ENCODE data around the gene HUWE1.
"Not testable (repeated sequence)": the region's sequence is repeated elsewhere in the genome, so short reads cannot be mapped to it uniquely, and the experiment has no call there.

HUWE1 gene

GRCh38 chrX:53547668-53548067 is 138.9 kb downstream of the HUWE1 start:
- WGBS, 2 donors (ENCODE audit: extremely low coverage in 2 of 2, insufficient read length in 2 of 2, insufficient replicate concordance in 1 of 2) = no CpG with 5 or more reads among the region's 12 CpGs

DNA sequence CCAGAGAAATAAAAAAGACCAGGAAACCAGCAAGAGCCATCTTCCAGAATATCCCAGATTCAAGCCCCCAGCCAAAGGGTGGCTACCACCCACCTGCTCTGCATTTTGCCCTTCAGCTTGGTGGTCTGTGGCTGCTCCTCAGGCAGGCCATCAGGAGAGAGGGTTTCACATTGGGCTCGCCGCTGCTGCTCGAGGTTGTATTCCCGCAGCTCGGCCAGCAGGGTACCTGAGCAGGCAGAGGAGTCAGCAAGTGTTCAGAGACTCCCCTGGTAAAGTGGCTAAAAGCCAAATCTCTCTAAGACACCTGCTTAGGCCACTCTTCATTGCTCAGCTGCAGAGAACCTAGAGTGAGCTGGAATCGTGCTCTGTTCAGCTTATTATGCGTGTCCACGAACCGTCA is 141.6 kb downstream of the HUWE1 start:
- no peak overlapping the region for H3K14ac ChIP-seq (ENCODE audit: low read length)
- no CpG with 5 or more reads among the region's 9 CpGs for WGBS, 2 donors (ENCODE audit: extremely low coverage in 2 of 2, insufficient read length in 2 of 2, insufficient replicate concordance in 1 of 2)
- no peak overlapping the region for H3K4me2 ChIP-seq (ENCODE audit: insufficient read depth, low read length, poor library complexity, severe bottlenecking)
- H2AK5ac ChIP-seq (ENCODE audit: low read depth, low read length) = no peak overlapping the region
- H4K91ac ChIP-seq (ENCODE audit: low read depth, low read length, poor library complexity) = no peak overlapping the region
- H2BK15ac ChIP-seq (ENCODE audit: low read length) = no peak overlapping the region
- H3K4me1 ChIP-seq (ENCODE audit: control insufficient read depth in 2 of 2, insufficient read depth in 1 of 2, low read depth in 1 of 2, low read length in 2 of 2) = no peaks in the 10 kb centered on the region
- peaks cover 0 to 4% (median 0%) of the 10 kb centered on the region in 3 experiments for H3K27me3 ChIP-seq (ENCODE audit: control insufficient read depth in 3 of 3, insufficient read depth in 3 of 3, low read depth in 1 of 3, low read length in 3 of 3)
- H2BK5ac ChIP-seq (ENCODE audit: low read length) = no peak overlapping the region
- no peaks in the 10 kb centered on the region for H3K9me3 ChIP-seq (replicated peaks in 1 of 2; ENCODE audit: control insufficient read depth in 2 of 2, insufficient read depth in 1 of 2, low read depth in 1 of 2, low read length in 2 of 2)
- H3K18ac ChIP-seq (ENCODE audit: low read length) = no peak overlapping the region
- no peaks in the 10 kb centered on the region for H3K79me1 ChIP-seq (ENCODE audit: low read depth, low read length)
- H3K4me3 ChIP-seq (ENCODE audit: low read length in 2 of 2) = no peak overlapping the region
- no peak overlapping the region for H2BK120ac ChIP-seq (ENCODE audit: low read depth, low read length)
- H2AFZ ChIP-seq (ENCODE audit: low read length) = no peak overlapping the region
- H3K23ac ChIP-seq (ENCODE audit: low read depth, low read length, poor library complexity) = no peak overlapping the region
- no peak overlapping the region for H3K4ac ChIP-seq (ENCODE audit: low read length)
- H3K27ac ChIP-seq (replicated peaks; ENCODE audit: low read length) = no peak overlapping the region
- DNase-seq (ENCODE audit: low spot score) = no peak
- no peak overlapping the region for H4K8ac ChIP-seq (ENCODE audit: low read depth, low read length)
- peaks cover 45 to 97% of the 10 kb centered on the region in 2 donors for H3K36me3 ChIP-seq (replicated peaks in 1 of 2; ENCODE audit: control insufficient read depth in 2 of 2, insufficient read depth in 2 of 2, low read length in 2 of 2)
- no peak overlapping the region for H3K9ac ChIP-seq (ENCODE audit: low read depth, low read length, poor library complexity)
- H2BK12ac ChIP-seq (ENCODE audit: low read length) = no peak overlapping the region

More at GRCh38 chrX:53547668-53548067, 138.9 kb downstream of the HUWE1 start:
- Histone ChIP-seq H3K18ac (ENCODE audit: low read length) (no peak overlapping the region), H3K4me2 (ENCODE audit: insufficient read depth, low read length, poor library complexity, severe bottlenecking) (no peak overlapping the region), H3K79me1 (ENCODE audit: low read depth, low read length) (no peaks in the 10 kb centered on the region), H4K8ac (ENCODE audit: low read depth, low read length) (no peak overlapping the region), H3K27me3 (ENCODE audit: control insufficient read depth in 3 of 3, insufficient read depth in 3 of 3, low read depth in 1 of 3, low read length in 3 of 3) (peaks cover 0 to 4% (median 0%) of the 10 kb centered on the region in 3 experiments), H3K23ac (ENCODE audit: low read depth, low read length, poor library complexity) (no peak overlapping the region), H3K9ac (ENCODE audit: low read depth, low read length, poor library complexity) (no peak overlapping the region), H3K27ac (replicated peaks; ENCODE audit: low read length) (no peak overlapping the region), H2BK15ac (ENCODE audit: low read length) (no peak overlapping the region), H3K4me3 (ENCODE audit: low read length in 2 of 2) (no peak overlapping the region), H3K4ac (ENCODE audit: low read length) (no peak overlapping the region), H3K14ac (ENCODE audit: low read length) (no peak overlapping the region), H3K9me3 (replicated peaks in 1 of 2; ENCODE audit: control insufficient read depth in 2 of 2, insufficient read depth in 1 of 2, low read depth in 1 of 2, low read length in 2 of 2) (no peaks in the 10 kb centered on the region), H2AK5ac (ENCODE audit: low read depth, low read length) (no peak overlapping the region), H2AFZ (ENCODE audit: low read length) (no peak overlapping the region), H2BK5ac (ENCODE audit: low read length) (no peak overlapping the region), H2BK120ac (ENCODE audit: low read depth, low read length) (no peak overlapping the region), H3K4me1 (ENCODE audit: control insufficient read depth in 2 of 2, insufficient read depth in 1 of 2, low read depth in 1 of 2, low read length in 2 of 2) (no peaks in the 10 kb centered on the region), H3K36me3 (replicated peaks in 1 of 2; ENCODE audit: control insufficient read depth in 2 of 2, insufficient read depth in 2 of 2, low read length in 2 of 2) (peaks cover 60 to 100% of the 10 kb centered on the region in 2 donors), H2BK12ac (ENCODE audit: low read length) (no peak overlapping the region), H4K91ac (ENCODE audit: low read depth, low read length, poor library complexity) (no peak overlapping the region)
- no peak for DNase-seq (ENCODE audit: low spot score)

DNA sequence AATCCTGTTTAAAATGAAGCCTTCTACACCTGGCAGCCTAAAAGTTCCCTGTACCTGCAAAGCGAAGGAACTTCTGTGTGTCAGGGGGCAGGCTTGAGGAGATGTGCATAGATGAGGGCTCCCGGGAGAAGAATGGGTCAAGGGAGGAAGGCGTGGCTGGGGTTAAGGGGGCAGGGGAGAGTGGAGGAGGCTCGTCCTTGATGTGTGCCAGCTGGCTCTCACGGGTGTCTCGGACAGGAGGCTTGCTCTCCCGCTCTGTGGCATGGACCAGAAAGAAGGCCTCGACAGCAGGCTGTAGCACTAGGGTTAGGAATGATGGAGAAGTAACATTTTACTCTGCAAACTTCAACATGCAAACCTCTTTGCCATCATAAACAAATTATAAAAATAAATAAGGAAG is 147.7 kb downstream of the HUWE1 start:
- H3K27ac ChIP-seq (replicated peaks; ENCODE audit: low read length) = no peak overlapping the region
- no peak overlapping the region for H3K4me3 ChIP-seq (ENCODE audit: low read length in 2 of 2)
- H4K8ac ChIP-seq (ENCODE audit: low read depth, low read length) = no peak overlapping the region
- no peak overlapping the region for H2AFZ ChIP-seq (ENCODE audit: low read length)
- H3K9me3 ChIP-seq (replicated peaks in 1 of 2; ENCODE audit: control insufficient read depth in 2 of 2, insufficient read depth in 1 of 2, low read depth in 1 of 2, low read length in 2 of 2) = no peaks in the 10 kb centered on the region
- H2BK15ac ChIP-seq (ENCODE audit: low read length) = no peak overlapping the region
- no CpG with 5 or more reads among the region's 8 CpGs for WGBS, 2 donors (ENCODE audit: extremely low coverage in 2 of 2, insufficient read length in 2 of 2, insufficient replicate concordance in 1 of 2)
- no peaks in the 10 kb centered on the region for H3K79me1 ChIP-seq (ENCODE audit: low read depth, low read length)
- H2BK120ac ChIP-seq (ENCODE audit: low read depth, low read length) = no peak overlapping the region
- H2AK5ac ChIP-seq (ENCODE audit: low read depth, low read length) = no peak overlapping the region
- no peak for DNase-seq (ENCODE audit: low spot score)
- H3K27me3 ChIP-seq (ENCODE audit: control insufficient read depth in 3 of 3, insufficient read depth in 3 of 3, low read depth in 1 of 3, low read length in 3 of 3) = no peaks in the 10 kb centered on the region
- no peak overlapping the region for H3K18ac ChIP-seq (ENCODE audit: low read length)
- H3K4me1 ChIP-seq (ENCODE audit: control insufficient read depth in 2 of 2, insufficient read depth in 1 of 2, low read depth in 1 of 2, low read length in 2 of 2) = no peaks in the 10 kb centered on the region
- H3K4ac ChIP-seq (ENCODE audit: low read length) = no peak overlapping the region
- no peak overlapping the region for H3K4me2 ChIP-seq (ENCODE audit: insufficient read depth, low read length, poor library complexity, severe bottlenecking)
- no peak overlapping the region for H3K9ac ChIP-seq (ENCODE audit: low read depth, low read length, poor library complexity)
- no peak overlapping the region for H2BK12ac ChIP-seq (ENCODE audit: low read length)
- H4K91ac ChIP-seq (ENCODE audit: low read depth, low read length, poor library complexity) = no peak overlapping the region
- no peak overlapping the region for H3K23ac ChIP-seq (ENCODE audit: low read depth, low read length, poor library complexity)
- peaks cover 59 to 97% of the 10 kb centered on the region in 2 donors for H3K36me3 ChIP-seq (replicated peaks in 1 of 2; ENCODE audit: control insufficient read depth in 2 of 2, insufficient read depth in 2 of 2, low read length in 2 of 2)
- H3K14ac ChIP-seq (ENCODE audit: low read length) = no peak overlapping the region
- H2BK5ac ChIP-seq (ENCODE audit: low read length) = no peak overlapping the region

- H3K14ac ChIP-seq (ENCODE audit: low read length); H2BK15ac ChIP-seq (ENCODE audit: low read length); H3K27me3 ChIP-seq (ENCODE audit: control insufficient read depth in 3 of 3, insufficient read depth in 3 of 3, low read depth in 1 of 3, low read length in 3 of 3); H3K4me2 ChIP-seq (ENCODE audit: insufficient read depth, low read length, poor library complexity, severe bottlenecking); DNase-seq (ENCODE audit: low spot score); H3K23ac ChIP-seq (ENCODE audit: low read depth, low read length, poor library complexity); H3K9ac ChIP-seq (ENCODE audit: low read depth, low read length, poor library complexity); H3K79me1 ChIP-seq (ENCODE audit: low read depth, low read length); H3K9me3 ChIP-seq (replicated peaks in 1 of 2; ENCODE audit: control insufficient read depth in 2 of 2, insufficient read depth in 1 of 2, low read depth in 1 of 2, low read length in 2 of 2); H2BK5ac ChIP-seq (ENCODE audit: low read length); H3K27ac ChIP-seq (replicated peaks; ENCODE audit: low read length); H2BK12ac ChIP-seq (ENCODE audit: low read length); H3K4me3 ChIP-seq (ENCODE audit: low read length in 2 of 2); H3K4ac ChIP-seq (ENCODE audit: low read length); H2AFZ ChIP-seq (ENCODE audit: low read length); H4K8ac ChIP-seq (ENCODE audit: low read depth, low read length); H2AK5ac ChIP-seq (ENCODE audit: low read depth, low read length); H3K18ac ChIP-seq (ENCODE audit: low read length); H4K91ac ChIP-seq (ENCODE audit: low read depth, low read length, poor library complexity); H3K4me1 ChIP-seq (ENCODE audit: control insufficient read depth in 2 of 2, insufficient read depth in 1 of 2, low read depth in 1 of 2, low read length in 2 of 2); H2BK120ac ChIP-seq (ENCODE audit: low read depth, low read length): not testable (repeated sequence)
- no CpG with 5 or more reads among the region's 21 CpGs for WGBS, 2 donors (ENCODE audit: extremely low coverage in 2 of 2, insufficient read length in 2 of 2, insufficient replicate concordance in 1 of 2)
- H3K36me3 ChIP-seq (replicated peaks in 1 of 2; ENCODE audit: control insufficient read depth in 2 of 2, insufficient read depth in 2 of 2, low read length in 2 of 2) = peaks cover 24 to 42% of the 10 kb centered on the region in 2 donors
These were observed 155.1 kb downstream of the HUWE1 start for GRCh38 chrX:53531255-53531966.

Data from neuronal stem cell (in vitro differentiated cells).